ENCODE measurements around the gene CD44. TPM values are rescaled to one million over a fixed set of nuclear protein-coding genes. Genes with fewer than 3 reads are reported as not detected.

Gene CD44
- total RNA-seq, 3 donors from 2014 or later (not counting 1 experiment from before 2014, with no cell fraction given): 354 to 638 (median 490) TPM

DNA sequence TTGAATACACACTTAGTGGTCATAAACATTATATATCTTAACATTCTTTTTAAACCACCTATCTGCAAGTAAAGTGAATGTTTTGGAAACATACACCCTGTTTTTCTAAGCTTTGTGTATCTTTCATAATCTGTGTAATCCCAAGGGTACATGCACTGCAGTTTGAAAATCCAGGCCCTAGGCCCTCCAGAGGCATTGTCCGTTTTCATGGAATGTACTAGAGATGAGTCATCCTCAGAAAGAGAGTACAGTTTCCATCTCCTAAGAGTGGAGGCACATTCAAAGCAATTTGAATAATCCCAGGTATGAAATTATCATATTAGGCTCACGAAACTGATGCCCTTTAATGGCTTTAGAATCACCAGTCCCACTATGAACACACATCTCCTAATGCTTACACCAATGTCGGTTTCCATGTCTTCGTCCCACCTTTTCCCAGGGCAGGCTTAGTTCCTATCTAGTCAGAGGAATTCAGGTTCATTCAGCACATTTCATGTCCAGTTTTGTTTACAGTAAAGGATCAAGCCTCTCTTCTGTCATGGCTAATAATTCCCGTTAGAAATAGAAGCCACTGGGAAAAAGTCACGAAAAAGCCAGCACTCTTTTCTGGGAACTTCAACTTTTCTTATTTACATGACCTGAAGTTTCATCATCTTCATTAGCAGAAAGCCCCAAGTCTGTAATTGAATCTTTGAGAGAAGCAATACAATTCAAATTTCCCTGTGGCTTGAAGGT is 39.5 kb upstream of the CD44 start:
- ATAC-seq (no peak), DNase-seq (no peak)
- Mint-ChIP-seq H3K4me3 (no peak overlapping the region), H3K9me3 (no peaks in the 10 kb centered on the region), H3K27me3 (ENCODE audit: low read depth in 2 of 2) (peaks cover 0 to 4% of the 10 kb centered on the region in 2 donors), H3K4me1 (peaks cover 5 to 16% of the 10 kb centered on the region in 2 donors), H3K27ac (no peak overlapping the region), H3K36me3 (no peaks in the 10 kb centered on the region)
- peaks cover 4% of the 10 kb centered on the region for H3K4me1 ChIP-seq (ENCODE audit: control insufficient read depth, insufficient read depth, low read length)
- H3K27me3 ChIP-seq (ENCODE audit: control insufficient read depth, insufficient read depth, low read length): no peaks in the 10 kb centered on the region
- no peak overlapping the region for H3K27ac ChIP-seq (ENCODE audit: low read length)
- H3K9me3 ChIP-seq (ENCODE audit: control insufficient read depth, insufficient read depth, low read length): no peaks in the 10 kb centered on the region
- no peaks in the 10 kb centered on the region for H3K36me3 ChIP-seq (ENCODE audit: control insufficient read depth, insufficient read depth, low read length)
- no peak overlapping the region for H3K4me3 ChIP-seq (ENCODE audit: low read length)
- TF ChIP-seq, protein P1, sequence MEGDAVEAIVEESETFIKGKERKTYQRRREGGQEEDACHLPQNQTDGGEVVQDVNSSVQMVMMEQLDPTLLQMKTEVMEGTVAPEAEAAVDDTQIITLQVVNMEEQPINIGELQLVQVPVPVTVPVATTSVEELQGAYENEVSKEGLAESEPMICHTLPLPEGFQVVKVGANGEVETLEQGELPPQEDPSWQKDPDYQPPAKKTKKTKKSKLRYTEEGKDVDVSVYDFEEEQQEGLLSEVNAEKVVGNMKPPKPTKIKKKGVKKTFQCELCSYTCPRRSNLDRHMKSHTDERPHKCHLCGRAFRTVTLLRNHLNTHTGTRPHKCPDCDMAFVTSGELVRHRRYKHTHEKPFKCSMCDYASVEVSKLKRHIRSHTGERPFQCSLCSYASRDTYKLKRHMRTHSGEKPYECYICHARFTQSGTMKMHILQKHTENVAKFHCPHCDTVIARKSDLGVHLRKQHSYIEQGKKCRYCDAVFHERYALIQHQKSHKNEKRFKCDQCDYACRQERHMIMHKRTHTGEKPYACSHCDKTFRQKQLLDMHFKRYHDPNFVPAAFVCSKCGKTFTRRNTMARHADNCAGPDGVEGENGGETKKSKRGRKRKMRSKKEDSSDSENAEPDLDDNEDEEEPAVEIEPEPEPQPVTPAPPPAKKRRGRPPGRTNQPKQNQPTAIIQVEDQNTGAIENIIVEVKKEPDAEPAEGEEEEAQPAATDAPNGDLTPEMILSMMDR (IDR thresholded peaks at IDR 0.05): no peak
- 92% methylated on average over 6 of the region's 6 CpGs for WGBS (ENCODE audit: insufficient coverage)
- intact Hi-C loops (cut with micrococcal nuclease): no loop called here

DNA sequence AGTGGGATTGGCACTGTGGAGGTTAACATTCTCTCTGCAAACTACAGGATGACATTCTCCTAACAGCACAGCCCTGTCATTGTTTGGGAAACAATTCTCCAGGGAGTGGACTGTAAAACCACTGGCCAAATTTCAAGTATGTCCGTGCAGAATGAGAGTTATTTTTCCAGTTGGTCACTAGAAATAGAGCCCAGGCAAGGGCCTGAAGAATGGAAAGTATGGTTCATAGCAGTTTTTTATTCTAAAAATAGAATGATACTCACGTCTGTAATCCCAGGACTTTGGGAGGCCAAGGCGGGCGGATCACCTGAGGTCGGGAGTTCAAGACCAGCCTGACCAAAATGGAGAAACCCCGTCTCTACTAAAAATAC is 39.0 kb upstream of the CD44 start:
- no peak overlapping the region for H3K4me3 ChIP-seq (ENCODE audit: low read length)
- H3K4me1 ChIP-seq (ENCODE audit: control insufficient read depth, insufficient read depth, low read length): peaks cover 4% of the 10 kb centered on the region
- H3K9me3 ChIP-seq (ENCODE audit: control insufficient read depth, insufficient read depth, low read length): no peaks in the 10 kb centered on the region
- H3K9me3 Mint-ChIP-seq: no peaks in the 10 kb centered on the region
- ATAC-seq (no peak), DNase-seq (no peak)
- peaks cover 0 to 4% of the 10 kb centered on the region in 2 donors for H3K27me3 Mint-ChIP-seq (ENCODE audit: low read depth in 2 of 2)
- no peaks in the 10 kb centered on the region for H3K36me3 Mint-ChIP-seq
- H3K36me3 ChIP-seq (ENCODE audit: control insufficient read depth, insufficient read depth, low read length): no peaks in the 10 kb centered on the region
- 97% methylated on average over 6 of the region's 6 CpGs for WGBS (ENCODE audit: insufficient coverage)
- intact Hi-C loops (cut with micrococcal nuclease): no loop called here
- H3K27ac ChIP-seq (ENCODE audit: low read length): no peak overlapping the region
- H3K27ac Mint-ChIP-seq: no peak overlapping the region
- no peaks in the 10 kb centered on the region for H3K27me3 ChIP-seq (ENCODE audit: control insufficient read depth, insufficient read depth, low read length)
- H3K4me1 Mint-ChIP-seq: peaks cover 5 to 16% of the 10 kb centered on the region in 2 donors
- TF ChIP-seq, protein P1 (IDR thresholded peaks at IDR 0.05): no peak
- no peak overlapping the region for H3K4me3 Mint-ChIP-seq

DNA sequence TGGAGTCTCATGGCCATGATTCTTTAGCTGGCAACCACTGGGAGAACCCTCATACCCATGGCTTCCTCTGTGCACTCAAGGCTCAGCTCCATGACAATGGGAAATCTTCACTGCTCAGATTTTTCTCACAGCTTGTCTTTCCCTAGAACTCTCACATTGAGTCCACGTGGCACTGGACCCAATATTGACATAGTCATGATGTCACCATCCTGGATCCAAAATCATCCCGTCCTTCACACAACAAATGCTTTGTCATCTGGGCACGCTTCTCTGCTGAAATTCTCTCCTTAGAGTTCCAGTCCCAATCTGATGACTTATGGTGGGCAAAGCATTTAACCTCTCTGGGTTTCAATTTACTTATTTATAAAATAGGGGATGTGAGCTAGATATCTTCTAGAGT is 37.7 kb upstream of the CD44 start:
- TF ChIP-seq, protein P1 (IDR thresholded peaks at IDR 0.05): no peak
- Histone ChIP-seq H3K27ac (ENCODE audit: low read length) (no peak overlapping the region), H3K9me3 (ENCODE audit: control insufficient read depth, insufficient read depth, low read length) (no peaks in the 10 kb centered on the region), H3K27me3 (ENCODE audit: control insufficient read depth, insufficient read depth, low read length) (no peaks in the 10 kb centered on the region), H3K4me3 (ENCODE audit: low read length) (no peak overlapping the region), H3K36me3 (ENCODE audit: control insufficient read depth, insufficient read depth, low read length) (no peaks in the 10 kb centered on the region), H3K4me1 (ENCODE audit: control insufficient read depth, insufficient read depth, low read length) (peaks cover 10% of the 10 kb centered on the region)
- 95% methylated on average over 3 of the region's 3 CpGs for WGBS (ENCODE audit: insufficient coverage)
- Mint-ChIP-seq H3K9me3 (no peaks in the 10 kb centered on the region), H3K27ac (no peak overlapping the region), H3K4me1 (peaks cover 16 to 19% of the 10 kb centered on the region in 2 donors), H3K36me3 (no peaks in the 10 kb centered on the region), H3K4me3 (no peak overlapping the region), H3K27me3 (ENCODE audit: low read depth in 2 of 2) (peaks cover 0 to 4% of the 10 kb centered on the region in 2 donors)
- intact Hi-C loops (cut with micrococcal nuclease): no loop called here
- DNase-seq: no peak
- ATAC-seq: no peak

DNA sequence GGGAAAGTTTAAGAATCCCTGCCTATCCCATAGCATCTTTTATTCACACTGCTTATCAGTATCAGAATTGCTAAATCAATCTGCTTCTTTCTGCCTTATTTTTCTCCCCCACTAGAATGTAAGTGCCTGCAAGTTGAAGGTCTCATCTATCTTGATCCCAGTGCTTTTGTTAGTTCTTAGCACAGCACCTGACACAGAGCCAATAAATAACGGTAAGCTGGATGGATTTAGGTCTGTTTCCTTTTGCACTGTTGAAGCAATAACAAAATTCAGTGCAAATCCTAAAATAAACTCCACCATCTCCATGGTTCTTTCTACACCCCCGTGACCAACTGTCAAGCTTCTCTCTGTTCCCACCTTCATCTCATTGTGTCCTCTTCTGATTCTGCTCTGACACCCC is 36.7 kb upstream of the CD44 start:
- Mint-ChIP-seq H3K27ac (no peak overlapping the region), H3K27me3 (ENCODE audit: low read depth in 2 of 2) (peaks cover 0 to 4% of the 10 kb centered on the region in 2 donors), H3K9me3 (no peaks in the 10 kb centered on the region), H3K4me1 (peaks cover 22 to 23% of the 10 kb centered on the region in 2 donors), H3K4me3 (no peak overlapping the region), H3K36me3 (no peaks in the 10 kb centered on the region)
- no peak overlapping the region for H3K27ac ChIP-seq (ENCODE audit: low read length)
- no peaks in the 10 kb centered on the region for H3K9me3 ChIP-seq (ENCODE audit: control insufficient read depth, insufficient read depth, low read length)
- intact Hi-C loops (cut with micrococcal nuclease): no loop called here
- H3K4me3 ChIP-seq (ENCODE audit: low read length): no peak overlapping the region
- peaks cover 16% of the 10 kb centered on the region for H3K4me1 ChIP-seq (ENCODE audit: control insufficient read depth, insufficient read depth, low read length)
- whole genome bisulfite sequencing (ENCODE audit: insufficient coverage): 80% methylated on average over 2 of the region's 2 CpGs
- no peak for ATAC-seq
- TF ChIP-seq, protein P1 (IDR thresholded peaks at IDR 0.05): no peak
- no peaks in the 10 kb centered on the region for H3K36me3 ChIP-seq (ENCODE audit: control insufficient read depth, insufficient read depth, low read length)
- H3K27me3 ChIP-seq (ENCODE audit: control insufficient read depth, insufficient read depth, low read length): no peaks in the 10 kb centered on the region
- DNase-seq: no peak

All from natural killer cell (primary cell).